ENCODE data around the gene RAVER2.

Gene RAVER2

DNA sequence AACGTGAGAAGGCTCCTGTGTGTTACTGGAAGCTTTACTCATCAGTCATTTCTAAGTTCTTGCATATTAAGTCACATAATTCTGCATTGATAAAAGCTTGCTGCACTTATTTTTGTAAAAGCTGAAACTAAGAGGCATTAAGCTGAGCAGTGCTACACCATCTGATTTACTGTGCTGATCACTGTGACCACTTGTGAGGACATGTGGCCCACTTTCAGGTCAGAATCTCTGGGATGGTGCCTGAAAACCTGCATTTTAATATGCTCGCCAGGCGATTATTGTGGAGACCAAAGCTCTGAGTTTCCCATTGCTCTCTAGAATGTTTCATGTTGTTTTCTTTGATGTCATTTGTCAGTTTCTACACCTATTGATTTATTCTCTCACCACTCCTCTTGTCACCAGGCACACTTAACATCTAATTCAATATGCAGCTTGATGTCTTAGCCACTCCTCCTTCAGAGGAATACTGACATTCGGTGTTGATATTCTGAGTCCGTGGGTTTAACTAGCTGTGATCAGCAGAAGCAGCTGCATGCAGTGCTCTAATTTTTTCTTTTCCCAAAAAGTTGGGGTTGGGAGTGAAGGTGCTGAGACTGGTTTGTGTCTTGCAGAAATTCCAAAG lies 85.3 kb downstream of the RAVER2 start:
- Histone ChIP-seq H3K4me1 (ENCODE audit: control insufficient read depth, insufficient read depth, low read length, unreplicated experiment) (peaks cover 8% of the 10 kb centered on the region), H3K27ac (ENCODE audit: low read depth, low read length) (no peak overlapping the region), H2AFZ (ENCODE audit: low read length, unreplicated experiment) (no peak overlapping the region), H3K27me3 (ENCODE audit: insufficient read depth, low read length) (no peaks in the 10 kb centered on the region), H3K36me3 (ENCODE audit: insufficient read depth, low read length) (peaks cover 22% of the 10 kb centered on the region), H3K79me2 (ENCODE audit: control insufficient read depth, insufficient read depth, low read length, unreplicated experiment) (no peaks in the 10 kb centered on the region), H3K4me3 (ENCODE audit: low read depth, low read length) (no peak overlapping the region)

- H2AFZ ChIP-seq (ENCODE audit: low read length, unreplicated experiment) = no peak overlapping the region
- peaks cover 9% of the 10 kb centered on the region for H3K4me1 ChIP-seq (ENCODE audit: control insufficient read depth, insufficient read depth, low read length, unreplicated experiment)
- H3K4me3 ChIP-seq (ENCODE audit: low read depth, low read length) = no peak overlapping the region
- H3K79me2 ChIP-seq (ENCODE audit: control insufficient read depth, insufficient read depth, low read length, unreplicated experiment) = no peaks in the 10 kb centered on the region
- no peaks in the 10 kb centered on the region for H3K27me3 ChIP-seq (ENCODE audit: insufficient read depth, low read length)
- no peak overlapping the region for H3K27ac ChIP-seq (ENCODE audit: low read depth, low read length)
- peaks cover 38% of the 10 kb centered on the region for H3K36me3 ChIP-seq (ENCODE audit: insufficient read depth, low read length)
Observed at GRCh38 chr1:64834734-64835133, 89.9 kb downstream of the RAVER2 start.

- H3K4me1 ChIP-seq (ENCODE audit: control insufficient read depth, insufficient read depth, low read length, unreplicated experiment) = peaks cover 13% of the 10 kb centered on the region
- no peaks in the 10 kb centered on the region for H3K27me3 ChIP-seq (ENCODE audit: insufficient read depth, low read length)
- no peak overlapping the region for H2AFZ ChIP-seq (ENCODE audit: low read length, unreplicated experiment)
- H3K4me3 ChIP-seq (ENCODE audit: low read depth, low read length) = no peak overlapping the region
- H3K79me2 ChIP-seq (ENCODE audit: control insufficient read depth, insufficient read depth, low read length, unreplicated experiment) = no peaks in the 10 kb centered on the region
- H3K36me3 ChIP-seq (ENCODE audit: insufficient read depth, low read length) = peaks cover 38% of the 10 kb centered on the region
- H3K27ac ChIP-seq (ENCODE audit: low read depth, low read length) = no peak overlapping the region
Observed at GRCh38 chr1:64836802-64837201, 91.9 kb downstream of the RAVER2 start.

- Histone ChIP-seq H3K4me3 (ENCODE audit: low read depth, low read length) (no peak overlapping the region), H3K27me3 (ENCODE audit: insufficient read depth, low read length) (no peaks in the 10 kb centered on the region), H3K4me1 (ENCODE audit: control insufficient read depth, insufficient read depth, low read length, unreplicated experiment) (peaks cover 23% of the 10 kb centered on the region), H2AFZ (ENCODE audit: low read length, unreplicated experiment) (no peak overlapping the region), H3K79me2 (ENCODE audit: control insufficient read depth, insufficient read depth, low read length, unreplicated experiment) (no peaks in the 10 kb centered on the region), H3K36me3 (ENCODE audit: insufficient read depth, low read length) (peaks cover 30% of the 10 kb centered on the region), H3K27ac (ENCODE audit: low read depth, low read length) (no peak overlapping the region)
Observed at GRCh38 chr1:64838486-64838885, 93.6 kb downstream of the RAVER2 start.

DNA sequence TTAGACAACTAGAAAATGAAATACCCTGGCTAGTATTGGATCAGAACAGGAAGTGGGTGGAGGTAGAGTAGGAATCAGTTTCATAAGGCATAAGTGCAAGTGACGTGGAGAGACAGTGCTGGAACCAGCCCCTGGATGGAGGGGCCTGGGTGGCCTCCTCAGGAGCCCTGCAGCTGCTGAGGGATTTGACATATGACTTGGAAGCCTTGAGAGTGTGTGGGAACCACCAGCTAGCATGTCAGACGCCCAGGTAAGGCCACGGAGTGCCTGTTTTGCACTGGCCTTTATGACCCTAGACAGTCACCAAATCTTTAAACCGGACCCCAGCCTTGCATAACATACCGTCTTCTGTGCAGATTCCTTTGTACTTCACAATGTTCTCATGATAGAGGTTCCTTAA lies 94.4 kb downstream of the RAVER2 start:
- no peak overlapping the region for H2AFZ ChIP-seq (ENCODE audit: low read length, unreplicated experiment)
- no peaks in the 10 kb centered on the region for H3K27me3 ChIP-seq (ENCODE audit: insufficient read depth, low read length)
- H3K79me2 ChIP-seq (ENCODE audit: control insufficient read depth, insufficient read depth, low read length, unreplicated experiment) = no peaks in the 10 kb centered on the region
- peaks cover 23% of the 10 kb centered on the region for H3K4me1 ChIP-seq (ENCODE audit: control insufficient read depth, insufficient read depth, low read length, unreplicated experiment)
- peaks cover 22% of the 10 kb centered on the region for H3K36me3 ChIP-seq (ENCODE audit: insufficient read depth, low read length)
- no peak overlapping the region for H3K4me3 ChIP-seq (ENCODE audit: low read depth, low read length)
- H3K27ac ChIP-seq (ENCODE audit: low read depth, low read length) = no peak overlapping the region

GRCh38 chr1:64839732-64840405 lies 95.0 kb downstream of the RAVER2 start:
- Histone ChIP-seq H3K27me3 (ENCODE audit: insufficient read depth, low read length) (no peaks in the 10 kb centered on the region), H3K36me3 (ENCODE audit: insufficient read depth, low read length) (peaks cover 16% of the 10 kb centered on the region; the same call in 1 of the 2 replicates)

GRCh38 chr1:64841330-64842065 lies 96.6 kb downstream of the RAVER2 start:
- H3K79me2 ChIP-seq (ENCODE audit: control insufficient read depth, insufficient read depth, low read length, unreplicated experiment) = no peaks in the 10 kb centered on the region
- H3K4me3 ChIP-seq (ENCODE audit: low read depth, low read length) = no peak overlapping the region
- no peak overlapping the region for H3K27ac ChIP-seq (ENCODE audit: low read depth, low read length)
- peaks cover 16% of the 10 kb centered on the region; the same call in 1 of the 2 replicates for H3K36me3 ChIP-seq (ENCODE audit: insufficient read depth, low read length)
- H3K4me1 ChIP-seq (ENCODE audit: control insufficient read depth, insufficient read depth, low read length, unreplicated experiment) = peaks cover 14% of the 10 kb centered on the region
- no peak overlapping the region for H2AFZ ChIP-seq (ENCODE audit: low read length, unreplicated experiment)
- H3K27me3 ChIP-seq (ENCODE audit: insufficient read depth, low read length) = no peaks in the 10 kb centered on the region

More at GRCh38 chr1:64839732-64840405, 95.0 kb downstream of the RAVER2 start:
- no peak overlapping the region for H3K4me3 ChIP-seq (ENCODE audit: low read depth, low read length)
- peaks cover 18% of the 10 kb centered on the region for H3K4me1 ChIP-seq (ENCODE audit: control insufficient read depth, insufficient read depth, low read length, unreplicated experiment)
- H3K27ac ChIP-seq (ENCODE audit: low read depth, low read length) = no peak overlapping the region
- H2AFZ ChIP-seq (ENCODE audit: low read length, unreplicated experiment) = no peak overlapping the region
- no peaks in the 10 kb centered on the region for H3K79me2 ChIP-seq (ENCODE audit: control insufficient read depth, insufficient read depth, low read length, unreplicated experiment)

DNA sequence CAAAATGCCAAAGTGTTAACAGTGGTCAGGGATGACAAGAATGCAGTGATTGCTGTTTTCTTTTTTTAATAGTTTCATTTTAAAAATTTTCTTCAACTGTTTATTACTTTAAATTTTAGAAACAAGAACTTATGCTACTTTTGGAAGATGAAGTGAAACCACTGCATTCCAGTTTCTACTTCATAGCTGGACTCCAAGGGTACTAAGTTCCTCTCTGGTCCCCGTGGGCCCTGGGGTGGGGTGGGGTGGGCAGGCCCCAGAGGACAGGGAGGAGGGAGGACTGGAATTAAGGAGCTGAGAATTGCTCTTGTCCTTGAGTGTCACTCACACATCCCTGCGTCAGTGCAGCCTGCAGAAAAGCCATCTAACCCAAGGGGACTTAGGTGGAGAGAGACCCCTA lies 97.3 kb downstream of the RAVER2 start:
- Histone ChIP-seq H3K36me3 (ENCODE audit: insufficient read depth, low read length) (peaks cover 13% of the 10 kb centered on the region; the same call in 1 of the 2 replicates), H3K79me2 (ENCODE audit: control insufficient read depth, insufficient read depth, low read length, unreplicated experiment) (no peaks in the 10 kb centered on the region), H3K27me3 (ENCODE audit: insufficient read depth, low read length) (no peaks in the 10 kb centered on the region), H3K27ac (ENCODE audit: low read depth, low read length) (no peak overlapping the region), H3K4me3 (ENCODE audit: low read depth, low read length) (no peak overlapping the region), H3K4me1 (ENCODE audit: control insufficient read depth, insufficient read depth, low read length, unreplicated experiment) (peaks cover 14% of the 10 kb centered on the region), H2AFZ (ENCODE audit: low read length, unreplicated experiment) (no peak overlapping the region)

GRCh38 chr1:64843675-64844074 lies 98.8 kb downstream of the RAVER2 start:
- H3K27ac ChIP-seq (ENCODE audit: low read depth, low read length) = no peak overlapping the region
- H2AFZ ChIP-seq (ENCODE audit: low read length, unreplicated experiment) = no peak overlapping the region
- H3K4me3 ChIP-seq (ENCODE audit: low read depth, low read length) = no peak overlapping the region
- H3K4me1 ChIP-seq (ENCODE audit: control insufficient read depth, insufficient read depth, low read length, unreplicated experiment) = peaks cover 14% of the 10 kb centered on the region
- H3K79me2 ChIP-seq (ENCODE audit: control insufficient read depth, insufficient read depth, low read length, unreplicated experiment) = no peaks in the 10 kb centered on the region
- peaks cover 4% of the 10 kb centered on the region; the same call in 1 of the 2 replicates for H3K36me3 ChIP-seq (ENCODE audit: insufficient read depth, low read length)
- H3K27me3 ChIP-seq (ENCODE audit: insufficient read depth, low read length) = no peaks in the 10 kb centered on the region

GRCh38 chr1:64844175-64844574 lies 99.3 kb downstream of the RAVER2 start:
- Histone ChIP-seq H3K4me3 (ENCODE audit: low read depth, low read length) (no peak overlapping the region), H3K79me2 (ENCODE audit: control insufficient read depth, insufficient read depth, low read length, unreplicated experiment) (no peaks in the 10 kb centered on the region), H3K4me1 (ENCODE audit: control insufficient read depth, insufficient read depth, low read length, unreplicated experiment) (peaks cover 14% of the 10 kb centered on the region), H3K27ac (ENCODE audit: low read depth, low read length) (no peak overlapping the region), H3K27me3 (ENCODE audit: insufficient read depth, low read length) (no peaks in the 10 kb centered on the region), H3K36me3 (ENCODE audit: insufficient read depth, low read length) (peaks cover 4% of the 10 kb centered on the region; the same call in 1 of the 2 replicates), H2AFZ (ENCODE audit: low read length, unreplicated experiment) (no peak overlapping the region)

All from ACC112 (cell line).